Bone marrow (tissue), 2 donors: ENCODE measurements around the gene GNAQ.
"Not testable (repeated sequence)": the region's sequence is repeated elsewhere in the genome, so short reads cannot be mapped to it uniquely, and the experiment has no call there.

ENCODE experiments used
- DNase-seq, 2 donors: peaks; one replicate each; lab custom pipeline; 2025; lab: John Stamatoyannopoulos, UW

GNAQ gene

GRCh38 chr9:77903666-77904285, 127.8 kb downstream of the GNAQ start:
- DNase-seq, result no peak

GRCh38 chr9:77901771-77902170, 129.8 kb downstream of the GNAQ start:
- DNase-seq, result no peak

- no peak for DNase-seq
Measured at GRCh38 chr9:77901018-77901417, 130.6 kb downstream of the GNAQ start.

GRCh38 chr9:77899679-77900354, 131.8 kb downstream of the GNAQ start:
- DNase-seq, result no peak

- DNase-seq, result no peak
Measured at GRCh38 chr9:77898864-77899263, 132.7 kb downstream of the GNAQ start.

GRCh38 chr9:77896938-77897667, 134.5 kb downstream of the GNAQ start:
- no peak for DNase-seq

GRCh38 chr9:77896269-77896937, 135.2 kb downstream of the GNAQ start:
- DNase-seq, result peak in 1 of 2 donors; percentile 52

- no peak for DNase-seq
Measured at GRCh38 chr9:77893706-77894105, 137.9 kb downstream of the GNAQ start.

GRCh38 chr9:77892955-77893514, 138.6 kb downstream of the GNAQ start:
- no peak for DNase-seq

- peak in 1 of 2 donors; percentile 68 for DNase-seq
Measured at GRCh38 chr9:77892171-77892570, 139.4 kb downstream of the GNAQ start.

GRCh38 chr9:77891128-77891800, 140.3 kb downstream of the GNAQ start:
- DNase-seq, result no peak

GRCh38 chr9:77887662-77888061, 143.9 kb downstream of the GNAQ start:
- DNase-seq, result no peak

GRCh38 chr9:77885104-77885672, 146.4 kb downstream of the GNAQ start:
- no peak for DNase-seq

GRCh38 chr9:77883846-77884771, 147.5 kb downstream of the GNAQ start:
- no peak for DNase-seq

- DNase-seq, result no peak
Measured at GRCh38 chr9:77883133-77883532, 148.5 kb downstream of the GNAQ start.

- DNase-seq, result no peak
Measured at GRCh38 chr9:77882294-77882693, 149.3 kb downstream of the GNAQ start.

- DNase-seq, result not testable (repeated sequence)
Measured at GRCh38 chr9:77881634-77882033, 150.0 kb downstream of the GNAQ start.

- no peak for DNase-seq
Measured at GRCh38 chr9:77881111-77881510, 150.5 kb downstream of the GNAQ start.

GRCh38 chr9:77879437-77879943, 152.1 kb downstream of the GNAQ start:
- no peak for DNase-seq

GRCh38 chr9:77878793-77879192, 152.8 kb downstream of the GNAQ start:
- peak in 1 of 2 donors; percentile 19 for DNase-seq
